Keratinocyte (primary cell): Measurements from ENCODE around the gene ADH5. TPM values are rescaled to one million over a fixed set of nuclear protein-coding genes. Genes with fewer than 3 reads are reported as not detected.

ENCODE experiments used
- DNase-seq: peaks from one replicate; pipeline ENCODE4 v3.0.0-alpha.2; 2011; ENCODE audit warnings: low read depth, missing footprints, low spot score
- FAIRE-seq: peaks from 2 replicates; lab custom pipeline; 2011; peaks lifted over from hg19 to GRCh38; lab: Jason Lieb, UNC
- H2AFZ ChIP-seq: 2 replicates; pipeline ENCODE4 v1.6.0; 2012; ENCODE audit warnings: low read length, control low read depth, inconsistent platforms; ENCODE audit not compliant: control insufficient read depth
- H3K27ac ChIP-seq: 2 replicates; pipeline ENCODE4 v1.5.1; 2011; ENCODE audit warnings: low read length; ENCODE audit not compliant: control insufficient read depth, insufficient read depth
- H3K27me3 ChIP-seq: 3 replicates; pipeline ENCODE4 v1.6.0; 2011; ENCODE audit warnings: low read length; ENCODE audit not compliant: control insufficient read depth, insufficient read depth; ENCODE audit errors: extremely low read depth
- H3K36me3 ChIP-seq, 2 experiments: 2 replicates in 1 of 2; 3 replicates in 1 of 2; pipeline ENCODE4 v1.5.1; 2011; ENCODE audit warnings: low read length in 2 of 2, mild to moderate bottlenecking in 1 of 2; ENCODE audit not compliant: control insufficient read depth in 2 of 2, insufficient read depth in 2 of 2; ENCODE audit errors: extremely low read depth in 1 of 2
- H3K4me1 ChIP-seq: 3 replicates; pipeline ENCODE4 v1.5.1; 2011; ENCODE audit warnings: low read length; ENCODE audit not compliant: control insufficient read depth, insufficient read depth; ENCODE audit errors: extremely low read depth
- H3K4me2 ChIP-seq: 3 replicates; pipeline ENCODE4 v1.6.0; 2011; ENCODE audit warnings: low read depth, low read length; ENCODE audit not compliant: control insufficient read depth, insufficient read depth; ENCODE audit errors: extremely low read depth
- H3K4me3 ChIP-seq, 3 experiments: fragments of 200-600 bp in 1 of 3; sonication (generic) in 1 of 3; 2 replicates in 2 of 3; 3 replicates in 1 of 3; pipeline ENCODE4 v1.5.1; 2011 to 2016; ENCODE audit warnings: low read length in 3 of 3, mild to moderate bottlenecking in 3 of 3, control low read depth in 2 of 3, inconsistent platforms in 1 of 3, low read depth in 1 of 3, mixed read lengths in 1 of 3, mixed run types in 1 of 3, moderate library complexity in 1 of 3; ENCODE audit not compliant: control insufficient read depth in 2 of 3, insufficient read depth in 2 of 3; ENCODE audit errors: extremely low read depth in 1 of 3
- H3K79me2 ChIP-seq: 2 replicates; pipeline ENCODE4 v1.6.0; 2012; ENCODE audit warnings: low read length; ENCODE audit not compliant: control insufficient read depth, insufficient read depth
- H3K9ac ChIP-seq: 3 replicates; pipeline ENCODE4 v1.6.0; 2011; ENCODE audit warnings: low read length; ENCODE audit not compliant: control insufficient read depth, insufficient read depth; ENCODE audit errors: extremely low read depth
- H3K9me1 ChIP-seq: 3 replicates; pipeline ENCODE4 v1.6.0; 2011; ENCODE audit warnings: low read length; ENCODE audit not compliant: control insufficient read depth, insufficient read depth; ENCODE audit errors: extremely low read depth
- H3K9me3 ChIP-seq: 2 replicates; pipeline ENCODE4 v1.5.1; 2012; ENCODE audit warnings: low read depth, low read length; ENCODE audit not compliant: control insufficient read depth
- H4K20me1 ChIP-seq: 3 replicates; pipeline ENCODE4 v1.6.0; 2011; ENCODE audit warnings: low read length; ENCODE audit not compliant: control insufficient read depth, insufficient read depth; ENCODE audit errors: extremely low read depth
- CTCF ChIP-seq, 3 experiments: IDR thresholded peaks in 1 of 3; conservative IDR thresholded peaks in 1 of 3; optimal IDR thresholded peaks in 1 of 3; 2 replicates in 2 of 3; 3 replicates in 1 of 3; pipeline versions ENCODE3 to v1.5.1; 2011; ENCODE audit warnings: low read length in 3 of 3, mild to moderate bottlenecking in 3 of 3, moderate library complexity in 2 of 3, control low read depth in 1 of 3, inconsistent platforms in 1 of 3; ENCODE audit not compliant: insufficient read depth in 2 of 3; ENCODE audit errors: extremely low read depth in 1 of 3
- EZH2 ChIP-seq: IDR thresholded peaks from one replicate; pipeline ENCODE4 v1.6.1; 2012; ENCODE audit warnings: inconsistent platforms, mild to moderate bottlenecking, low read length, moderate library complexity
- dilution Hi-C: fragments of 300-500 bp; cut with MboI; formaldehyde crosslinking; loops from one replicate; pipeline ENCODE4 v1.7.0; 2020; ENCODE audit warnings: low sequenced_read_pairs; ENCODE audit not compliant: extremely low pct_ligation_motif_present
- polyA plus RNA-seq, 5 experiments: library from polyadenylated mRNA; depleted of rRNA in 3 of 5; stranded (reverse) in 3 of 5; stranded (forward) in 1 of 5; unstranded in 1 of 5; fragments of >200 nt; gene quantifications; 1 replicate in 1 of 5; 2 replicates in 3 of 5; 3 replicates in 1 of 5; pipeline versions ENCODE4 v1.2.1 to v1.2.3, GENCODE V29; 2011 to 2012; ENCODE audit warnings: missing spikeins in 2 of 5, low read depth in 1 of 5, low replicate concordance in 1 of 5

ADH5 gene
- polyA plus RNA-seq, 1 donor (not counting 4 experiments of a cell fraction or from before 2014, with no cell fraction given), result 314 TPM

GRCh38 chr4:99038213-99038612 lies 50.4 kb downstream of the ADH5 start:
- H3K9me1 ChIP-seq, result no peaks in the 10 kb centered on the region
- peaks cover 21% of the 10 kb centered on the region for H3K79me2 ChIP-seq
- H3K4me1 ChIP-seq, result no peaks in the 10 kb centered on the region
- no peaks in the 10 kb centered on the region for H3K27me3 ChIP-seq
- DNase-seq, result no peak
- no peak overlapping the region for H3K4me2 ChIP-seq
- no peak overlapping the region for H3K27ac ChIP-seq
- H3K9me3 ChIP-seq, result no peaks in the 10 kb centered on the region
- no peak overlapping the region for H3K9ac ChIP-seq
- no peaks in the 10 kb centered on the region for H4K20me1 ChIP-seq
- no peak for TF ChIP-seq CTCF (optimal IDR thresholded peaks at IDR 0.05 in 1 of 3, IDR thresholded peaks at IDR 0.05 in 1 of 3, conservative IDR thresholded peaks at IDR 0.05 in 1 of 3; ENCODE audit: extremely low read depth in 1 of 3, insufficient read depth in 2 of 3, low read length in 3 of 3)
- no peak for TF ChIP-seq EZH2
- H2AFZ ChIP-seq, result no peak overlapping the region
- H3K4me3 ChIP-seq, result no peak overlapping the region
- H3K36me3 ChIP-seq, result peaks cover 3 to 5% of the 10 kb centered on the region in 2 experiments
- dilution Hi-C loops, result no loop called here
- no peak for FAIRE-seq

DNA sequence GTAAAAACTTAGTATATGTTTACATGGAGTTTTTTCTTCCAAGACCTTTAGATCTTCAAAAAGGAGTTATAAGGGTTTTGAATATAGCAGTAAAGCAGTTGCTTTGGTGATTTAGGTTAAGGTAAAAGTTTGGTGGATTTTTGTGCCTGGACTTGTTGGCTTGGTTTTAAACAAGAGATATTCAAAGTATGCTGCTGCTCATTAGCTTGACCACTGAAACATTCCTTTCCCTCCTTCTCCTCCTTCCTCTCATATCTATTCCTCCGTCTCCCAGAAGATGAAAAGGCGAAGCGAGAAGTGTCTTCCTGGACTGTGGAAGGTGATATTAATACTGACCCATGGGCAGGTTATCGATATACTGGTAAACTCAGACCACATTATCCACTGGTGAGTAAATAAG lies 54.6 kb downstream of the ADH5 start:
- no peaks in the 10 kb centered on the region for H3K4me1 ChIP-seq
- H2AFZ ChIP-seq, result no peak overlapping the region
- H3K36me3 ChIP-seq, result peaks cover 5 to 13% of the 10 kb centered on the region in 2 experiments
- H3K9me3 ChIP-seq, result no peaks in the 10 kb centered on the region
- dilution Hi-C loops, result no loop called here
- no peaks in the 10 kb centered on the region for H4K20me1 ChIP-seq
- no peak overlapping the region for H3K4me3 ChIP-seq
- no peak overlapping the region for H3K4me2 ChIP-seq
- H3K27me3 ChIP-seq, result no peaks in the 10 kb centered on the region
- peaks cover 57% of the 10 kb centered on the region for H3K79me2 ChIP-seq
- no peaks in the 10 kb centered on the region for H3K9me1 ChIP-seq
- DNase-seq (no peak), FAIRE-seq (no peak)
- TF ChIP-seq CTCF (optimal IDR thresholded peaks at IDR 0.05 in 1 of 3, IDR thresholded peaks at IDR 0.05 in 1 of 3, conservative IDR thresholded peaks at IDR 0.05 in 1 of 3; ENCODE audit: extremely low read depth in 1 of 3, insufficient read depth in 2 of 3, low read length in 3 of 3), result no peak
- TF ChIP-seq EZH2, result no peak
- H3K27ac ChIP-seq, result no peak overlapping the region
- H3K9ac ChIP-seq, result no peak overlapping the region
